ENCODE results near the gene HERC4. TPM values are rescaled to one million over a fixed set of nuclear protein-coding genes. Genes with fewer than 3 reads are reported as not detected.
A peak's percentile ranks its signal among the peaks of the same experiment; 100 is the strongest.
"Not testable (repeated sequence)": the region's sequence is repeated elsewhere in the genome, so short reads cannot be mapped to it uniquely, and the experiment has no call there.

Gene HERC4
- total RNA-seq, 1 donor from 2014 or later, result 59.1 TPM

DNA sequence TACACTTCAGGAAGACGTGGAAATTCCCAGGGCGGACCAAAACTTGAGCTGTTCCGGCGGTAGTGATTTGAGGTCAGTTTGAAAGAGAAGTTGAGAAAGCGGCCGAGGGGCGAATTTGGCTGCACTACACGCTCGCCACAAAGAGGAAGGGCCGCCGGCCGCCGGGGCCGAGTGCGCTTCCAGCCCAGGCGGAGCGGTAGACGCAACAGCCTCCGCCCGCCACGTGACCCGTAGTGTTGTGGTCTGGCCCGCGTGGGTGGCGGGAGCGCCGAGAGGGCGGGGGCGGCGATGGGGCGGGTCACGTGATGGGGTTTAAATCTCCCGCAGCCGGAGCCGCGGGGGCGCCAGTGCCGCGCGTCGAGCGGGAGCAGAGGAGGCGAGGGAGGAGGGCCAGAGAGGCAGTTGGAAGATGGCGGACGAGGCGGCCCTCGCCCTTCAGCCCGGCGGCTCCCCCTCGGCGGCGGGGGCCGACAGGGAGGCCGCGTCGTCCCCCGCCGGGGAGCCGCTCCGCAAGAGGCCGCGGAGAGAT lies 190.7 kb downstream of the HERC4 start, which contains the start of gene SIRT1:
Gene SIRT1, plus strand, starts transcription at position 344 of the 529 bp plus-strand sequence. Its CDS starts 66 bp downstream, at position 410.
- peak; percentile 99 for DNase-seq (ENCODE audit: low spot score)

DNA sequence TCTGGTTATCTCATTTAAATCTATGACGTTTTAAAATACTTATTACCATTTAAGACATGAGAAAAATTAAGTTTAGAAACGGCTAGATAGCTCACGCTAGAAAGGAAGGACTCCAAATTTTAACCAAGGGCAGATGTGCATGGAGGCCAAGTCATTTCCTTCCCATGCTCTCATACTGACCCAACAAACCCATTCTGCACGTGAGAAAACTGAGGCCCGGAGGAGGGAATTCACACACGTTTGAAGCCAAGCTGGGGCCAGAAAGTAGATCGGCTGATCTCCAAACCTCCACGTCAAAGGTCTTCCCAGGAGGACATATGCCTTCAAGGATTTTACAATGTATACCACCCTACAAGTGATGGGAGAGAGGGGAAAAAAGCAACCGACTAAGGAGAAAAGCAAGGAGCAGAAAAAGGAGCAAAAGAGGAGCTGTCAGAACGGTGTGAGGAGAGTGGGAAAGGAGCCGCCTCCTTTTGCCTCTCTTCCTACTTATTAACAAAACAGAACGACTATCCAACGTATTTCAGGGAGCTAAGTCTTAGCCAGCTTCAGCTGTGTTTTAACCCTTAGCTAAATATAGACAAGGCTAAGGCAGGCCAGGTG lies 191.3 kb downstream of the HERC4 start:
- DNase-seq (ENCODE audit: low spot score), result no peak

DNA sequence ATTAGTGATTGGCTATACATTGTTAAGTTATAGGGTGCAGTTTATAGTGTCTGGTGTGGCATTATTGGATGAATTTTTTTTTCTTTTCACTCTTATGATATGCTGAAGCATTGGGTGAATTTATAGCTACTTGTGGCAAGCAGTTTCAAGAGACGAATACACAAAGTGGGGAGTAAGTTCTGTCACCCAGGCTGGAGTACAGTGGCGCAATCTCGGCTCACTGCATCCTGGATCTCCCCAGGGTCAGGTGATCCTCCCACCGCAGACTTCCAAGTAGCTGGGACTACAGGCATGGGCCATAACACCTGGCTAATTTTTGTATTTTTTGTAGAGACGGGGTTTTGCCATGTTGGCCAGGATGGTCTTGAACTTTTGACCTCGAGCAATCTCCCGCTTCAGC lies 196.9 kb downstream of the HERC4 start:
- DNase-seq (ENCODE audit: low spot score), result no peak

DNA sequence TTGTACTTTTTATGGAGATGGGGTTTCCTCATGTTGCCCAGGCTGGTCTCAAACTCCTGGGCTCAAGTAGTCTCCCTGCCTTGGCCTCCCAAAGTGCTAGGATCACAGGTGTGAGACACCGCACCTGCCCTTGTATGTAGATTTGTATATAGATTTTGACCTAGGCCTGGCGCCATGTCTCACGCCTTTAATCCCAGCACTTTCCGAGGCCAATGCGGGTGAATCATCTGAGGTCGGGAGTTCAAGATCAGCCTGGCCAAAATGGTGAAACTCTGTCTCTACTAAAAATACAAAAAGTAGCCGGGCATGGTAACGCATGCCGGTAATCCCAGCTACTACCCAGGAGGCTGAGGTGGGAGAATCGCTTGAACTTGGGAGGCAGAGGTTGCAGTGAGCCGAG lies 197.7 kb downstream of the HERC4 start:
- DNase-seq (ENCODE audit: low spot score), result not testable (repeated sequence)

DNA sequence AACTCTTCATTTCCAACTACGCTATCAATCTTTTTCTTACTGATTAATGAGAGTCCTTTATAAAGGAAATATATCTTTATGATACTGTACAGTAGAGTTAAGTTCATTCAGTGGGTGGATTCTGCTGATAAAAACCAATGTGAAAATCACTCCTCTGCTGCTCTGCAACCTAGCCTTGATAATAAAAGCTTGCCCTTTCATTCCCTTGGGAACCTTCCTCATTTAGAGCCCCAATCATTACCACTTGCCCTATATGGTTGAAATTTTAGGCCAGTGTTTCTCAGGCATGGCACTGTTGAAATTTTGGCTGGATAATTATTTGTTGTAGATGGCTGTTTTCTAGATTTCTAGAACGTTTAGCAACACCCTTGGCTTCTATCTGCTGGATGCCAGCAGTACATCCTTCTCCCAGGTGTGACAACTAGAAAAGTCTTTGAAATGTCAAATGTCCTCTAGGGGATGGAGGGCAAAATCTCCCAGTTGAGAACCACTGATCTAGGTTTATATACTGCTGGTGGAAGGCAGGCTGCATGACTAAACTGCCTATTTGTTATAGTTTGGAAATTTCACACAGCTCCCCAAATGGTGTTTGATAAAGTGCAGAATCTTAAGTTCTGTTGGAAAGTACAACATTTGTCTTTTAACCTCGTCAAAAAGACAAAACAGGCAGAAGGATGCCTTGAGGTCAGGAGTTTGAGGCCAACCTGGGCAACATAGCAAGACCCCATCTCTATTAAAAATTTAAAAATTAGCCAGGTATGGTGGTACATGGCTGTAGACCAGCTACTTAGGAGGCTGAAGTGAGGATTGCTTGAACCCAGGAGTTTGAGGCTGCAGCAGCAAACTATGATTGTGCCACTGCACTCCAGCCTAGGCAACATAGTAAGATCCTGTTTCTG lies 199.5 kb downstream of the HERC4 start:
- DNase-seq (ENCODE audit: low spot score), result no peak

Other genes with a start within 250 kb of the HERC4 start
- gene DNAJC12, start 237.1 kb downstream of the HERC4 start, total RNA-seq, result 1.0 TPM
- 25.4 TPM for gene SIRT1, start 190.6 kb downstream of the HERC4 start, total RNA-seq
- not detected for gene MYPN, start 34.2 kb upstream of the HERC4 start, total RNA-seq
- gene ATOH7, start 156.8 kb upstream of the HERC4 start, total RNA-seq, result not detected

Data from mesenteric fat pad (tissue), 1 donor.